ENCODE measurements around the gene PLS3. TPM values are rescaled to one million over a fixed set of nuclear protein-coding genes. Genes with fewer than 3 reads are reported as not detected.
A peak's percentile ranks its signal among the peaks of the same experiment; 100 is the strongest.

Gene PLS3
- total RNA-seq, 1 donor from 2014 or later, result 417 TPM

DNA sequence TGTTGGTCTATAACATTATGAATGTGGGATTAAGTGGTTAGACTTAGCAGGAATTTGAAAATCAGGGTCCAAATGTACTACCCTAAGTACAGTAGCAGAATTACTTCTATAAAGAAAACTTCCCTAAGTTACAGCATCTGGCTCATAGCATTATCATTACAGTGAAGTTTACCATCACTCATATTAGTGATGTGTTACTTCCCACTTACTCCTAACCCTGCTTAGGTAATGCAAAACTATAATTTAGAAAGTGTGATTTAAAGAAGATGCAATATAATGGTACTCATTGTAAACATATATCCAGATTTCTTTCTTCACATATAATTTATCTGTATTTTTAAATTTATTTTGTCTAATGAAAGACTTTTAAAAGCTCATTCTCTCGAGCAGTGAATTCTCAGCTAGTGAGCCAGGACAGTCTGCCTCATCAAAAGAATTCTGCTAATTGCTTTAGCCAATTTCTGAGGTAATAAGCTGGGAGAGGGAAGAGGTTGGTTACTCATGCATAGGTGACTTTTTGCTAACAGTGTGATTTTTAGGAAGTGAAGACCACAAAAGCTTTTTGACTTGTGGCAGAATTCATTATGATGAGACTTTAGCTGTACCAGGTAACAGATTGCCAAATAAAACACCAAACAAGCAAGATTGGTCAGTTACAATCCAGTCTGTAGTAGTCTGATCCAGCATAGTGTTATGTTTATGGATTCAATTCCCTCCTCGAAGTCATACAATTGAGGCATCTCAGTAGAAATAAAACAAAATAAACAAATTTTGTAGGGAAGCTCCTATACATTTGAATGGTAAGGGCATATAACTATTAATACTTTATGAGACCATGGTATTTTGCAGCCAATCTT lies 21.0 kb downstream of the PLS3 start:
- Mint-ChIP-seq H3K27me3 (ENCODE audit: low read depth) (no peaks in the 10 kb centered on the region), H3K4me3 (no peak overlapping the region), H3K27ac (peak overlapping the region; percentile 96)

DNA sequence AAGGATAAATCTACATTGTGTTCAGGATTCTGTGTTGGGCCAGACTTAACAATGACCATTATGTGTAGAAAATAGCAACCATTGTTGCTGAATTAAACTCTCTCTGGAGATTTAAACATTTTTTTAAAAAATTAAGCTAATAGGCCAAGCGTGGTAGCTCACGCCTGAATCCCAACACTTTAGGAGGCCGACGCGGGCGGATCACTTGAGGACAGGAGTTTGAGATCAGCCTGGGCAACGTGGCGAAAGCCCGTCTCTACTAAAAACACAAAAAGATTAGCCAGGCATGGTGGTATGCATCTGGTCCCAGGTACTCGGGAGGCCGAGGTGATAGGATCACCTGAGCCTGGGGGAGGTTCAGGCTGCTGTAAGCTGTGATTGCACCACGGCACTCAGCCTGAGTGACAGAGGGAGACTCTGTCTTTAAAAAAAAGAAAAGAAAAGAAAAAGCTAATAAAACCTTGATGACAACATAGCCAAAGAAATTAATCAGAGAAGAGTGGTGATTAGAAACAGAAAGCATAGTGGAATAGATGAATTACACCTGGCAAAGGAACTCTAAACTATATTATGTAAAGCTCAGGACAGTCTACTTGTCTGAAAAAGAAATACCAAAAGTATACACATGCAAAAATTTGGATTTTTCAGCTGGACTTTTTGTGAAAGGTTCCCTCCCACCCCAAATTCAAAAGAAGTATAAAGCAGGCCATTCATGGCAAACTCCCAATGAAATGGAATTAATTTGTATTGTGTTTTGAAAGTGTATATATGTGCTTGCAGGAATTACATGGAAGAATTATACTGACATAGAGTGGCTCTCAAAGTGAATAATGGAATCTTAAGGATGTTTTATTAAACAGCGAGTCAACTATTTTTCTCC lies 21.9 kb downstream of the PLS3 start:
- peaks cover 22% of the 10 kb centered on the region for H3K36me3 Mint-ChIP-seq
- DNase-seq (ENCODE audit: low spot score in 2 of 2, unreplicated experiment in 2 of 2), result no peak
- H3K27me3 Mint-ChIP-seq (ENCODE audit: low read depth), result no peaks in the 10 kb centered on the region
- peaks cover 56% of the 10 kb centered on the region for H3K4me1 Mint-ChIP-seq
- peak overlapping the region; percentile 44 for H3K4me3 Mint-ChIP-seq
- peaks cover 4% of the 10 kb centered on the region for H3K9me3 Mint-ChIP-seq
- TF ChIP-seq, protein P1, sequence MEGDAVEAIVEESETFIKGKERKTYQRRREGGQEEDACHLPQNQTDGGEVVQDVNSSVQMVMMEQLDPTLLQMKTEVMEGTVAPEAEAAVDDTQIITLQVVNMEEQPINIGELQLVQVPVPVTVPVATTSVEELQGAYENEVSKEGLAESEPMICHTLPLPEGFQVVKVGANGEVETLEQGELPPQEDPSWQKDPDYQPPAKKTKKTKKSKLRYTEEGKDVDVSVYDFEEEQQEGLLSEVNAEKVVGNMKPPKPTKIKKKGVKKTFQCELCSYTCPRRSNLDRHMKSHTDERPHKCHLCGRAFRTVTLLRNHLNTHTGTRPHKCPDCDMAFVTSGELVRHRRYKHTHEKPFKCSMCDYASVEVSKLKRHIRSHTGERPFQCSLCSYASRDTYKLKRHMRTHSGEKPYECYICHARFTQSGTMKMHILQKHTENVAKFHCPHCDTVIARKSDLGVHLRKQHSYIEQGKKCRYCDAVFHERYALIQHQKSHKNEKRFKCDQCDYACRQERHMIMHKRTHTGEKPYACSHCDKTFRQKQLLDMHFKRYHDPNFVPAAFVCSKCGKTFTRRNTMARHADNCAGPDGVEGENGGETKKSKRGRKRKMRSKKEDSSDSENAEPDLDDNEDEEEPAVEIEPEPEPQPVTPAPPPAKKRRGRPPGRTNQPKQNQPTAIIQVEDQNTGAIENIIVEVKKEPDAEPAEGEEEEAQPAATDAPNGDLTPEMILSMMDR (IDR thresholded peaks at IDR 0.05; ENCODE audit: unreplicated experiment), result no peak
- H3K27ac Mint-ChIP-seq, result peak overlapping the region; percentile 96

More for the DNA sequence above, 21.0 kb downstream of the PLS3 start:
- TF ChIP-seq, protein P1 (IDR thresholded peaks at IDR 0.05; ENCODE audit: unreplicated experiment), result no peak
- Mint-ChIP-seq H3K4me1 (peaks cover 55% of the 10 kb centered on the region), H3K9me3 (peaks cover 6% of the 10 kb centered on the region), H3K36me3 (peaks cover 28% of the 10 kb centered on the region)
- no peak for DNase-seq (ENCODE audit: low spot score in 2 of 2, unreplicated experiment in 2 of 2)

- TF ChIP-seq, protein P1 (IDR thresholded peaks at IDR 0.05; ENCODE audit: unreplicated experiment), result no peak
- no peaks in the 10 kb centered on the region for H3K9me3 Mint-ChIP-seq
- peak overlapping the region; percentile 35 for H3K4me3 Mint-ChIP-seq
- H3K27me3 Mint-ChIP-seq (ENCODE audit: low read depth), result no peaks in the 10 kb centered on the region
- peaks cover 57% of the 10 kb centered on the region for H3K4me1 Mint-ChIP-seq
- peaks cover 17% of the 10 kb centered on the region for H3K36me3 Mint-ChIP-seq
- no peak for DNase-seq (ENCODE audit: low spot score in 2 of 2, unreplicated experiment in 2 of 2)
- H3K27ac Mint-ChIP-seq, result peak overlapping the region; percentile 96
Measured at GRCh38 chrX:115583496-115584004, 22.6 kb downstream of the PLS3 start.

- Mint-ChIP-seq H3K36me3 (peaks cover 11% of the 10 kb centered on the region), H3K27ac (peak overlapping the region; percentile 79), H3K4me3 (no peak overlapping the region), H3K9me3 (no peaks in the 10 kb centered on the region), H3K27me3 (ENCODE audit: low read depth) (no peaks in the 10 kb centered on the region), H3K4me1 (peaks cover 61% of the 10 kb centered on the region)
- DNase-seq (ENCODE audit: low spot score in 2 of 2, unreplicated experiment in 2 of 2), result no peak
- TF ChIP-seq, protein P1 (IDR thresholded peaks at IDR 0.05; ENCODE audit: unreplicated experiment), result no peak
Measured at GRCh38 chrX:115584696-115585095, 23.7 kb downstream of the PLS3 start.

DNA sequence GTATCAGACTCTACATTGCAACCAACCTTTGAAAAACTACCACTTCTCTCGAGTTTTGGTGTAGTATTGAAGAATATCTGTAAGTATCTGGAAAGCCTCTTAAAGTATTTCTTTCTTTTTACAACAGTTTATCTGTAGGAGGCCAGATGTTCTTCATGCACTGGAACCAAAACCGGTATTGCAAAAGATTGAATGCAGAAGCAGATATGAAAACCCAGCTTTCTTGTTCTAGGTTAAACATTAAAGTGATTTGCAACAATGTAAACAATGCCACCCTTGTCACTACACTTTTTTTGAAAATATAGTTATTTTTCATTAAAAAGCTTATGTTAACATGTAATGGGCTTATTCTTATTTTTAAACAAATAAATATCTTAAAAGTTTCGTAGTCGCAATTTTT lies 27.2 kb downstream of the PLS3 start:
- H3K4me1 Mint-ChIP-seq, result peaks cover 63% of the 10 kb centered on the region

More for the DNA sequence above, 27.2 kb downstream of the PLS3 start:
- H3K4me3 Mint-ChIP-seq, result no peak overlapping the region
- H3K36me3 Mint-ChIP-seq, result peaks cover 3% of the 10 kb centered on the region
- TF ChIP-seq, protein P1 (IDR thresholded peaks at IDR 0.05; ENCODE audit: unreplicated experiment), result no peak
- no peaks in the 10 kb centered on the region for H3K9me3 Mint-ChIP-seq
- H3K27me3 Mint-ChIP-seq (ENCODE audit: low read depth), result no peaks in the 10 kb centered on the region
- no peak for DNase-seq (ENCODE audit: low spot score in 2 of 2, unreplicated experiment in 2 of 2)
- peak overlapping the region; percentile 61 for H3K27ac Mint-ChIP-seq

Measured in mesothelial cell of epicardium (in vitro differentiated cells).